GM12801 (cell line): ENCODE measurements around the gene SYNGR3.

ENCODE experiments used
- TF ChIP-seq, protein P1 (sequence below): IDR thresholded peaks from one replicate; pipeline ENCODE4 v1.5.1; 2011; ENCODE audit warnings: control low read depth; ENCODE audit not compliant: insufficient read length; ENCODE audit errors: extremely low read depth

The SYNGR3 gene

GRCh38 chr16:1991135-1991551 is 1.4 kb downstream of the SYNGR3 start:
- TF ChIP-seq, protein P1, sequence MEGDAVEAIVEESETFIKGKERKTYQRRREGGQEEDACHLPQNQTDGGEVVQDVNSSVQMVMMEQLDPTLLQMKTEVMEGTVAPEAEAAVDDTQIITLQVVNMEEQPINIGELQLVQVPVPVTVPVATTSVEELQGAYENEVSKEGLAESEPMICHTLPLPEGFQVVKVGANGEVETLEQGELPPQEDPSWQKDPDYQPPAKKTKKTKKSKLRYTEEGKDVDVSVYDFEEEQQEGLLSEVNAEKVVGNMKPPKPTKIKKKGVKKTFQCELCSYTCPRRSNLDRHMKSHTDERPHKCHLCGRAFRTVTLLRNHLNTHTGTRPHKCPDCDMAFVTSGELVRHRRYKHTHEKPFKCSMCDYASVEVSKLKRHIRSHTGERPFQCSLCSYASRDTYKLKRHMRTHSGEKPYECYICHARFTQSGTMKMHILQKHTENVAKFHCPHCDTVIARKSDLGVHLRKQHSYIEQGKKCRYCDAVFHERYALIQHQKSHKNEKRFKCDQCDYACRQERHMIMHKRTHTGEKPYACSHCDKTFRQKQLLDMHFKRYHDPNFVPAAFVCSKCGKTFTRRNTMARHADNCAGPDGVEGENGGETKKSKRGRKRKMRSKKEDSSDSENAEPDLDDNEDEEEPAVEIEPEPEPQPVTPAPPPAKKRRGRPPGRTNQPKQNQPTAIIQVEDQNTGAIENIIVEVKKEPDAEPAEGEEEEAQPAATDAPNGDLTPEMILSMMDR, result no peak

GRCh38 chr16:1991588-1991947 is 1.8 kb downstream of the SYNGR3 start:
- TF ChIP-seq, protein P1, result no peak

- TF ChIP-seq, protein P1, result no peak
Observed at GRCh38 chr16:1991948-1992703, 2.4 kb downstream of the SYNGR3 start.

GRCh38 chr16:1992704-1993317 is 3.0 kb downstream of the SYNGR3 start:
- TF ChIP-seq, protein P1, result no peak

DNA sequence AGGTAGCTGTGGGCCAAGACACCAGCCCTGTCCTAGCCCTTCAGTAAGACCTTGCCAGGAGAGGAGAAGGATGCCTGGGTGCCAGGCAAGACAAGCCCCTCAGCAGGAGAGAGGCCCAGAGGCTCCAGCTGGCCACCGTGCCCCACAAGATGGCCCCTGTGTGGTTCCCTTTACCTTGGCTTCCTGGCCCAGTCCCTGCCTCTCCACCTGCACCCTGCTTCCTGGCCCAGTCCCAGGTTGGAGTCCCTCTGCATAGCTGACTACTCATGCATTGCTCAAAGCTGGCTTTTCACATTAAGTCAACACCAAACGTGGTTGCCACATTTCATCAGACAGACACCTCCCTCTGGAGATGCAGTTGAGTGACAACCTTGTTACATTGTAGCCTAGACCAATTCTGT is 4.0 kb downstream of the SYNGR3 start:
- TF ChIP-seq, protein P1, result no peak

DNA sequence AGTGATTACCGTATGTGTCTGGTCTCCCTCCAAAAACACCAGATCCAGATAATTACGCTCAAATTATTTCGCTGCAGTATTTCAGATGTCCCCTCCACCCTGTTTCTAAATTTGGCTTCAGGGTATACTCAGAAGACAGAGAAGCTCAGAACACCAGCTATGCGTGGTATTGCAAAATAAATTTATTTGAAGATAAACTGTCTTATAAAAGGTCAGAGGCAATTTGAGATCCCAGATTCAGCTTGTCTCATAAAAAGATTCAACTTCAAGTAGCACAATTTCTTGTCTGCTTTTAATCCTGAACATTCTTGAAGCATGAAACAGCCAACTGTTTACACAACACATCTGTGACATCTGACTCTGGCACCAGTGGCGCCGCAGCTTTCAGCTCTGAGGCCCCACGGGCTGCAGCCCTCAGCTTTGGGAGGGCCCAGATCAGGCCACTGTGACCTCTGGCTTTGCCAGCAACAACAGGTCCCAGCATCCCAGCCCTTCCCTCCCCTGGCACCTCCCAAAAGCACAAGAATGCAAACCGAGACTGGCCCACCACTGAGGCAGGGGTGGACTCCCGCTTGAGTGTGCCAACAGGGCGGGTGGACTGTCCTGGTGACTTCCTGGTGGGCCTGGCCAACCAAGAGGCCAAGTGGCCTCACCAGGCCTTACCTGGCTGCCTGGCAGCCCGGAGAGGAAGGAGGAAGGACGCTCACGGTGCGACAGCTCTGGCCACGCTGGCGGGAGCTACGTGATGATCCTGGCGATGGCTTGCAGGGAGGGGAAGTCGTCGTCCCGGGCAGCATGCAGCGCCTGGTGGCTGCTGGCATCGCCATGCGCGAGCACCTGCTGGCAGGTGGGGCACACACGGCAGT is 8.0 kb downstream of the SYNGR3 start:
- TF ChIP-seq, protein P1, result no peak

- TF ChIP-seq, protein P1, result no peak
Observed at GRCh38 chr16:1998360-1998835, 8.6 kb downstream of the SYNGR3 start.
